A549 treated with AZD2906 at 1 μM for 4 hours (cell line): Measurements from ENCODE around the gene GNAI2. TPM values are rescaled to one million over a fixed set of nuclear protein-coding genes. Genes with fewer than 3 reads are reported as not detected.

Source experiments
- total RNA-seq: library from RNA; stranded (reverse); fragments of 200-300 nt; extraction: Qiagen RNA extraction; gene quantifications from 5 replicates; pipeline ENCODE4 v1.2.3, GENCODE V29; 2022

GNAI2 gene
- total RNA-seq = 39.0 to 48.9 TPM (median 46.5 TPM) in 5 replicates

GRCh38 chr3:50235716-50236483, at the start of gene GNAI2:
TSS of gene GNAI2 (plus strand) at chr3:50236204. CDS start at chr3:50236336, 132 bp downstream.

GRCh38 chr3:50190936-50191660, 44.9 kb upstream of the GNAI2 start, which contains the start of gene GNAT1:
TSS of gene GNAT1 (plus strand) at chr3:50191610. CDS start at chr3:50191726, 116 bp downstream.

GRCh38 chr3:50204804-50205412, 31.1 kb upstream of the GNAI2 start, which contains the start of gene SLC38A3:
TSS of gene SLC38A3 (plus strand) at chr3:50205271. CDS start at chr3:50214200, 8,929 bp downstream.

GRCh38 chr3:50268703-50269451, 32.9 kb downstream of the GNAI2 start, which contains the start of gene SEMA3B:
TSS of gene SEMA3B (plus strand) at chr3:50269147. CDS start at chr3:50269241, 94 bp downstream.

GRCh38 chr3:50278880-50279224, 42.8 kb downstream of the GNAI2 start, which contains the start of gene LSMEM2:
TSS of gene LSMEM2 (plus strand) at chr3:50279087. CDS start at chr3:50279114, 27 bp downstream.

GRCh38 chr3:50292159-50293078, 56.4 kb downstream of the GNAI2 start, which contains the start of gene IFRD2:
TSS of gene IFRD2 (minus strand) at chr3:50292429. CDS start at chr3:50292274, 155 bp downstream.

GRCh38 chr3:50298836-50299637, 63.0 kb downstream of the GNAI2 start, which contains the start of the genes HYAL3 and NAA80:
TSS of gene HYAL3 (minus strand) at chr3:50299405. CDS start at chr3:50295602, 3,803 bp downstream.
TSS of gene NAA80 (minus strand) at chr3:50299405. CDS start at chr3:50297463, 1,942 bp downstream.

GRCh38 chr3:50303013-50303815, 67.2 kb downstream of the GNAI2 start, which contains the start of gene HYAL1:
TSS of gene HYAL1 (minus strand) at chr3:50303574. CDS start at chr3:50302956, 618 bp downstream.

Other genes starting within 250 kb of the GNAI2 start
- gene RBM5, start 147.3 kb upstream of the GNAI2 start, total RNA-seq = 28.7 to 33.8 TPM (median 33.2 TPM) in 5 replicates
- gene SEMA3F, start 80.9 kb upstream of the GNAI2 start, total RNA-seq = 14.4 to 21.6 TPM (median 19.7 TPM) in 5 replicates
- 0.05 to 0.25 TPM (median 0.22 TPM) in 3 of 5 replicates, not detected in the others for gene GNAT1, start 44.6 kb upstream of the GNAI2 start, total RNA-seq
- gene SLC38A3, start 30.9 kb upstream of the GNAI2 start, total RNA-seq = 0.03 to 0.15 TPM (median 0.13 TPM) in 4 of 5 replicates, not detected in the other
- gene SEMA3B, start 32.9 kb downstream of the GNAI2 start, total RNA-seq = 5.2 to 7.9 TPM (median 7.4 TPM) in 5 replicates
- 0.11 to 0.13 TPM in 2 of 5 replicates, not detected in the others for gene LSMEM2, start 42.9 kb downstream of the GNAI2 start, total RNA-seq
- 71.9 to 93.3 TPM (median 89.3 TPM) in 5 replicates for gene IFRD2, start 56.2 kb downstream of the GNAI2 start, total RNA-seq
- 7.2 to 9.7 TPM (median 9.5 TPM) in 5 replicates for gene HYAL3, start 63.2 kb downstream of the GNAI2 start, total RNA-seq
- gene NAA80, start 63.2 kb downstream of the GNAI2 start, total RNA-seq = 5.1 to 7.9 TPM (median 7.0 TPM) in 5 replicates
- gene HYAL1, start 67.4 kb downstream of the GNAI2 start, total RNA-seq = 0.39 to 0.84 TPM (median 0.54 TPM) in 5 replicates
- gene HYAL2, start 86.5 kb downstream of the GNAI2 start, total RNA-seq = 24.2 to 33.6 TPM (median 30.5 TPM) in 5 replicates
- gene TUSC2, start 92.0 kb downstream of the GNAI2 start, total RNA-seq = 24.6 to 42.8 TPM (median 35.7 TPM) in 5 replicates
- 15.1 to 20.7 TPM (median 19.5 TPM) in 5 replicates for gene RASSF1, start 104.6 kb downstream of the GNAI2 start, total RNA-seq
- 0.91 to 1.8 TPM (median 1.2 TPM) in 5 replicates for gene ZMYND10, start 109.5 kb downstream of the GNAI2 start, total RNA-seq
- 13.1 to 15.4 TPM (median 13.5 TPM) in 5 replicates for gene NPRL2, start 114.6 kb downstream of the GNAI2 start, total RNA-seq
- gene CYB561D2, start 114.7 kb downstream of the GNAI2 start, total RNA-seq = 13.6 to 21.4 TPM (median 18.1 TPM) in 5 replicates
- gene TMEM115, start 123.3 kb downstream of the GNAI2 start, total RNA-seq = 41.1 to 49.8 TPM (median 48.6 TPM) in 5 replicates